T-helper 2 cell treated with Interferon-gamma antibody and Interleukin-4, amounts not matched to agents 5 μg/mL and 100 μg/mL, for 36 hours (primary cell): ENCODE measurements around the gene ADARB2.

ENCODE experiments used
- DNase-seq: peaks from one replicate; pipeline ENCODE4 v3.0.0; 2021; ENCODE audit warnings: low spot score
- H3K27ac Mint-ChIP-seq: one replicate; pipeline ENCODE4 v1.8.0; 2021; ENCODE audit warnings: mild to moderate bottlenecking, mixed read lengths
- H3K27me3 Mint-ChIP-seq: one replicate; pipeline ENCODE4 v1.8.0; 2021; ENCODE audit warnings: low read depth, mixed read lengths
- H3K36me3 Mint-ChIP-seq: one replicate; pipeline ENCODE4 v1.8.0; 2021; ENCODE audit warnings: low read depth, mixed read lengths
- H3K4me1 Mint-ChIP-seq: one replicate; pipeline ENCODE4 v1.8.0; 2021; ENCODE audit warnings: low read depth, mixed read lengths
- H3K4me3 Mint-ChIP-seq: one replicate; pipeline ENCODE4 v1.8.0; 2022; ENCODE audit warnings: mild to moderate bottlenecking, moderate library complexity, mixed read lengths
- H3K9me3 Mint-ChIP-seq: one replicate; pipeline ENCODE4 v1.8.0; 2021; ENCODE audit warnings: mixed read lengths

Gene ADARB2

GRCh38 chr10:1158066-1158465, 579.3 kb downstream of the ADARB2 start:
- Mint-ChIP-seq H3K27ac (no peak overlapping the region), H3K4me1 (no peaks in the 10 kb centered on the region), H3K27me3 (no peaks in the 10 kb centered on the region), H3K4me3 (no peak overlapping the region), H3K9me3 (no peaks in the 10 kb centered on the region), H3K36me3 (no peaks in the 10 kb centered on the region)
- no peak for DNase-seq

DNA sequence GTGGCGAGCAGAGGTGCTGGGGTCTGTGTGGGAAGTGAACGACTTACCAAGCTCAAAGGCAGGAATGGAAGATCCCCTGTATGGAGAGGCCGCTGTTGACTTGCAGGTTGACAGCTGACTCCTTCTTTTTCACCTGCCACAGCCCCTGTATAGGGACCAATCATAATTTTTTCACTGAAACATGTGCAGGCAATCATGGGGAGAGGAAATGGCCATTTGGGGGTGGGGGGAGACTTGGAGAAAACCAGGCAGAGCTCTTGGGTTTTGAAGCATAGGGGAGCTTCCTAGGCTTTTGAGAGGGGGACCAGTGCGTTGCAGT, 579.8 kb downstream of the ADARB2 start:
- Mint-ChIP-seq H3K27me3 (no peaks in the 10 kb centered on the region), H3K36me3 (no peaks in the 10 kb centered on the region)

DNA sequence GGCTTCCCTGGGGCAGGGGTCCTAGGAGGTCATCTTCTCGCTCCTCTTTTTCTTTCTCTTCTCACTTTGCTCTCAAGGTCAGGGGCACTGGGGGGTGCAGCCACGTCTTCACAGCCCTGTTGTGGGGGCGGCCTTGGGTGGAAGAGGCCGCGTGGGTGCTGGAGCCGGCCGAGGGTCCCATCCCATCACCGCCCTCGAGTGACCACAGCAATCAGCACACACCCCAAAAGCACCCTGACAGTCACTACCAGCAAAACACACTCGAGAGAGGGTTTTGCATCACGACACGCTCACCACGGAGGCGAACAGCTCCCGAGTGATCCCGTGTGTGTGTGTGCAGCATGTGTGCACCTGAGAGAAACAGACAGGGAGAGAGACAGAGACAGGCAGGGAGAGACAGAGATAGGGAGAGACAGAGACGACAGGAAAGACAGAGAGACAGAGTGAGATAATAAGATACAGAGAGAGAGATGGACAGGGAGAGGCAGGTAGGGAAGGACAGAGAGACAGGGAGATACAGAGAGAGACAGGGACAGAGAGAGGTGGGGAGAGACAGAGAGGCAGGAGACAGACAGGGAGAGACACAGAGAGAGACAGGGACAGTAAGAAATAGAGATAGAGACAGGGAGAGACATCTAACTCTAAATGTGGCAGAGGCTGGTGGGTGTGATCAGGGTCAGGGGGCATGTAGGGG, 580.3 kb downstream of the ADARB2 start:
- Mint-ChIP-seq H3K27me3 (no peaks in the 10 kb centered on the region), H3K4me1 (no peaks in the 10 kb centered on the region), H3K4me3 (no peak overlapping the region), H3K36me3 (no peaks in the 10 kb centered on the region), H3K27ac (no peak overlapping the region), H3K9me3 (no peaks in the 10 kb centered on the region)
- no peak for DNase-seq

More for the DNA sequence above, 579.8 kb downstream of the ADARB2 start:
- H3K4me1 Mint-ChIP-seq, result no peaks in the 10 kb centered on the region
- no peaks in the 10 kb centered on the region for H3K9me3 Mint-ChIP-seq
- no peak overlapping the region for H3K27ac Mint-ChIP-seq
- no peak overlapping the region for H3K4me3 Mint-ChIP-seq
- no peak for DNase-seq

DNA sequence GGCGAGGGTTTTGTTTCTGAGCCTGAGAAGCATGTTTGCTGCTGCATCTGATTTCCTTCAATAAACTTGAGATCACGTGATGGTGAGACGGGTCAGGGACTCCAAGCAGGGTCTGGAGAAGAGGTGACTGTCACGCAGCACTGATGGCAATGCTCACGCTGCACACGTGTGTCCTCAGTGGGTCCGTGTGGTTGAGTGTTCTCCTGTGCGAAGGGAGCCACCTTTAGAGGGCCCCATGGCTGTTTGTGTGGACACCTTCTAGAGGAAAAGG, 580.8 kb downstream of the ADARB2 start:
- H3K4me1 Mint-ChIP-seq, result no peaks in the 10 kb centered on the region
- no peaks in the 10 kb centered on the region for H3K9me3 Mint-ChIP-seq
- no peak for DNase-seq
- H3K36me3 Mint-ChIP-seq, result no peaks in the 10 kb centered on the region
- H3K4me3 Mint-ChIP-seq, result no peak overlapping the region
- no peaks in the 10 kb centered on the region for H3K27me3 Mint-ChIP-seq
- H3K27ac Mint-ChIP-seq, result no peak overlapping the region

GRCh38 chr10:1155791-1156615, 581.3 kb downstream of the ADARB2 start:
- no peaks in the 10 kb centered on the region for H3K27me3 Mint-ChIP-seq
- H3K9me3 Mint-ChIP-seq, result no peaks in the 10 kb centered on the region
- H3K4me3 Mint-ChIP-seq, result no peak overlapping the region
- DNase-seq, result no peak
- no peaks in the 10 kb centered on the region for H3K36me3 Mint-ChIP-seq
- H3K4me1 Mint-ChIP-seq, result no peaks in the 10 kb centered on the region
- no peak overlapping the region for H3K27ac Mint-ChIP-seq

DNA sequence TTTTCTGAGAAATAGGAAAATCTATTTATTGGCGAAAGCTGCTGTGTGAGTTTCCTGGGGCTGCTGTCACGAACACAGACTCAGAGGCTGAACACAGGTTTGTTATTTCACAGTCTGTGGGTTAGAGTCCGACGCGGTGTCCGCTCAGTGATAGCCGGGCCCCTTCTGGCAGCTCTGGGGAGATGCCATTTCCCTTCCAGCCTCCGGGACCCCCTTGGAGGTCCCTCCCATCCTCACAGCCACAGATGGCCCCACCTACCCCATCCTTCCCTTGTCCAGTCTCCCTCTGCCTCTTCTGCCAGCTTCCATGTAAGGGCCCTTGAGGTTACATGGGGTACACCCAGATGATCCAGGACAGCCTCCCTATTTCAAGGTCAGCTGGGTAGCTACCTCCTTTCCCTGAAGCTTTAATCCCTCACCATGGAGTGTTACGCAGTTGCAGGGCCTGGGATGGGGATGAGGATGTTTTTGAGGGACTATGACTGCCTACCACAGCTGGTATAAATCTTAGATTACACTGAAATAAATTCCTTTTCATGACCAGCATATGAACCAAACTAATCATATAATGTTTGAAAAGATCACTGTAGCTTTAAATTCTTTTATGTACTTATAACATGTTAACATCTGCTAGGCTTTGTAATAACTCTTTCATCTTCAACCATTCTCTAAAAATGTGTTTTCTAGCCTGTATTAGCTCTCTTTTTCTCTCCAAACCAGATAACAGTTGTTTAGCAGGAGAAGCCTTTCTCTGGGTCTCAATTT, 582.6 kb downstream of the ADARB2 start:
- H3K4me3 Mint-ChIP-seq, result no peak overlapping the region
- no peak for DNase-seq
- H3K4me1 Mint-ChIP-seq, result peaks cover 2% of the 10 kb centered on the region
- H3K27ac Mint-ChIP-seq, result no peak overlapping the region
- peaks cover 3% of the 10 kb centered on the region for H3K27me3 Mint-ChIP-seq
- H3K9me3 Mint-ChIP-seq, result no peaks in the 10 kb centered on the region
- no peaks in the 10 kb centered on the region for H3K36me3 Mint-ChIP-seq

GRCh38 chr10:1153805-1154351, 583.4 kb downstream of the ADARB2 start:
- Mint-ChIP-seq H3K27me3 (peaks cover 3% of the 10 kb centered on the region), H3K36me3 (no peaks in the 10 kb centered on the region), H3K4me1 (peaks cover 5% of the 10 kb centered on the region), H3K9me3 (no peaks in the 10 kb centered on the region), H3K4me3 (no peak overlapping the region), H3K27ac (no peak overlapping the region)
- no peak for DNase-seq

DNA sequence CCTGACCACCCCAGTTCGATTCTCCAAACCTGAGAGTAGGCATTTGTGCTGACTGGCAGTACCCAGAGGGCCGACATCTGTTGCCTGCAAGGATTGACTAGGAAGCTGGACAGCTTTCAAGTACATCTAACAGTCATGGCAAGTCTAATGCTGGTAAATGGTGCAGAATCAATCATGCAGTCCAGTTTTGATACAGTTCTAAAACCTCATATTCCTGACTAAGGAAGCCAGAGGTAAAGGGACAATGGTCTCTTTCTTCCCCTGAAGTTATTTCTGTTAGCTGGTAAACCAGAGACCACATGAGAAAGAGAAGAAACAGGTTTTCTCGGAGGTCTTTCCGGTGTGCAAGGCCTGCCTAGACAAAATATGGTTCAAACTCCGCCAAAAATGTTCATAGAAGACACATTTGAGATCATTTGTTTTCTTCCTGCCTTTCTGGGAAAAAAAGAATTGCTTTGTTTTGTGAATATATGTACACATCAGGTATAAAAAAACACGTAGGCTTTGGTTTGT, 584.0 kb downstream of the ADARB2 start:
- H3K9me3 Mint-ChIP-seq, result no peaks in the 10 kb centered on the region

GRCh38 chr10:1152386-1153250, 584.7 kb downstream of the ADARB2 start:
- H3K36me3 Mint-ChIP-seq, result no peaks in the 10 kb centered on the region
- peaks cover 5% of the 10 kb centered on the region for H3K4me1 Mint-ChIP-seq
- H3K27me3 Mint-ChIP-seq, result peaks cover 3% of the 10 kb centered on the region
- DNase-seq, result no peak
- H3K9me3 Mint-ChIP-seq, result no peaks in the 10 kb centered on the region
- no peak overlapping the region for H3K27ac Mint-ChIP-seq
- H3K4me3 Mint-ChIP-seq, result no peak overlapping the region

More for the DNA sequence above, 584.0 kb downstream of the ADARB2 start:
- Mint-ChIP-seq H3K27me3 (peaks cover 3% of the 10 kb centered on the region), H3K27ac (no peak overlapping the region), H3K4me1 (peaks cover 5% of the 10 kb centered on the region), H3K36me3 (no peaks in the 10 kb centered on the region), H3K4me3 (no peak overlapping the region)
- DNase-seq, result no peak

DNA sequence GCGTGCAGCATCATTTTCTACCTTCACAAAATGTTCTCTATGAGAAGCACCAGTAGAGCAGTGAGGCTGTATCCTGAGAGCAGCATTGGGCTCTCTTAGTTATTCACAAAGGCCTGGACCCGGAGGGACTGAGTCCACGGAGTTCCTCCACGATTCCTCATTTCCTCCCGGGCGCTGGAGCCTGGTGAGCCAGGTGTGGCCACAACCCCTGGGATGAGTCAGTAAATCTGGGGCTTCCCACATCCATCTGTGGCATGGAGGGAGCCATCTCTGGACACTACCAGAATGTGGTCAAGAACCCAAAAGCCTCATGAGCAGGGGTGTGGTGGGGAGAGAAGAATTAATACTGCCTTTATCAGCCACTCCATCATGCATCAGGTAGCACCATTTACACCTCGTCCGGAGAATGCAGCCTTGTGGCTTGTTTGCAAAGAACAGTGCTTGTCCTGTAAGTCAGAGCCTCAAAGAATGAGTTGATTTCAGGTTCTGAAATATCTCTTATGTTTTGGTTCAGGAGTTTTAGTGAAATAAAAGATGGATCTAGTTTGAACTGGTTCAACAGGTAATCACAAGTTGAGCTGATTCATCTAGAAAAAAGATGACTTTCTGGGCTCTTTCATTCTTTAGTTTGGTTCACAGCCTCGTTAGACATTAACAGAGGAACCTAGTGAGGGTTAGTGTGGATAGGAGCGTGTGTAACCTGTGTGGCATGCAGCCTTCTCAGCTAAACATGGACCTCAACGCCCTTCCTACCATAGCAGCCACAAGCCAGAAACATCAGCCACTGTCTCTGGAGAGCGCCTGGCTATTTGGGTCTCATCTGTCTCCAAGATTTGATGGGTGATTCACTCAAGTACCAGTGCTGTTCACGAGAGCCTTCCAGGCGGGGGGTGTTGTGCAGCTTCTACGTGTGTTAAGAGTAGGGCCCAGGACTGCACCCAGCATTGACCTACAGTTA, 586.0 kb downstream of the ADARB2 start:
- Mint-ChIP-seq H3K36me3 (no peaks in the 10 kb centered on the region), H3K27me3 (peaks cover 3% of the 10 kb centered on the region), H3K9me3 (peaks cover 7% of the 10 kb centered on the region), H3K4me1 (peaks cover 5% of the 10 kb centered on the region), H3K27ac (no peak overlapping the region), H3K4me3 (no peak overlapping the region)
- no peak for DNase-seq

DNA sequence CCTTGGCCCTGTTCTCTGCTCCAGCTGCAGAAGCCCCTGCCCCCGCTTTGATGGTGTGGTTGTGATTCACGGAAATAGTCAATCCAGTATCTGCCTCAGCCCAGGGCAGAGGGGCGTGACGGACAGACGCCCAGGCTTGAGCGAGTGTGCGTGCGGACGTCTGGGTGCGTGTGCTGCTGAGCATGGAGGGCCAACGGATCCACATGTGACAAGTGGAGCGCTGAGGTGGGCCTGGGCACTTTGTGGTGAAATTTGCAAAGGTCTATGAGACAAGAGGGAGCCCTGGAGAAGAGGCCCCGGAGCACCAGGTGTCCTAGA, 586.7 kb downstream of the ADARB2 start:
- Mint-ChIP-seq H3K4me3 (no peak overlapping the region), H3K4me1 (peaks cover 5% of the 10 kb centered on the region), H3K9me3 (peaks cover 12% of the 10 kb centered on the region), H3K27ac (no peak overlapping the region), H3K36me3 (peaks cover 2% of the 10 kb centered on the region), H3K27me3 (peaks cover 3% of the 10 kb centered on the region)
- DNase-seq, result no peak

DNA sequence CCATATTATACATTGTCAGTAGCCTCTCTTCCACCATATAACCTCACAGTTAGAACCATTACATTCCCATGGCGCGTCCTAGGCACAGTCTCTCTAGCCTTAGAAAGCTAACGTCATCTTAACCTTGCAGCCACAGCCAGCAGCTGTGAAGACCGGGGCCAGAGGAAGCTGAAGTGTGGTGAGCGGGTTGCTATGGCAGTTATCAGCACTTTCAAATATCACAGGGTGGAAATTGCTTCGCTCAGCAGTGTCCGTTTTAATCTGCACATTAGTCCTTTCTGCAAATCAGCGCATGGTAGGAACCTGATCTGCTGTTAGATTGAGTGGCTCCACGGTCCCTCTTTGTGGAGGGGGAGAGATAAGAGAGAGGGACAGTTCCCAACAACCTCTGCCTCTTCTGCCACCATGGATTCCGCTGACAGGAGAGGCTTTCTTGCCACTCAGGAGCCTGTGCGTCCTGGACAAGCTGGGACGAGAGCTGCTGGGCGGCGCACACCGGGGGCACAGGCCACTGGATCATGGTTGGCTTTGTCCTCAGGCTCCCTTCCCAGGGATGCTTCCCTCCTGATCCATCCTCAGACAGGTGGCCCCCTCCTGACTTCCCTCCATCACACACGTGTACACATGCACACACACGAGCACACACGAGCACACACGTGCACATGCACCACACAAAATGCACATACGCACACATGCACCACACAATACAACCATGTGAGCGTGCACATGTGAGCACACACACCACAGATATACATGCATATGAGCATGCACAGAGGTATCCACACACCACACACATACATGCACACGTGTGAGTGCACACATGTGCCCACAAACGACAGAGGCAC, 587.3 kb downstream of the ADARB2 start:
- peak; percentile 8 for DNase-seq
- Mint-ChIP-seq H3K4me1 (peaks cover 5% of the 10 kb centered on the region), H3K36me3 (peaks cover 2% of the 10 kb centered on the region), H3K4me3 (no peak overlapping the region), H3K9me3 (peaks cover 13% of the 10 kb centered on the region), H3K27ac (no peak overlapping the region), H3K27me3 (peaks cover 3% of the 10 kb centered on the region)
